Uterus (tissue), 4 donors: ENCODE results near the gene CRY2. TPM values are rescaled to one million over a fixed set of nuclear protein-coding genes. Genes with fewer than 3 reads are reported as not detected.
A peak's percentile ranks its signal among the peaks of the same experiment; 100 is the strongest.

Source experiments
- DNase-seq, 2 donors: peaks; one replicate each; pipeline ENCODE4 v3.0.0-alpha.2; 2019 to 2020
- H3K27ac ChIP-seq, 2 donors: fragments of 200-600 bp; sonication (generic); 1 replicate in 1 of 2; 2 replicates in 1 of 2; pipeline ENCODE4 v1.5.1; 2016 to 2018
- H3K27me3 ChIP-seq, 2 donors: fragments of 200-600 bp; sonication (generic); one replicate each; pipeline ENCODE4 v1.5.1; 2018 to 2019; ENCODE audit warnings: control low read depth in 1 of 2
- H3K36me3 ChIP-seq, 2 donors: fragments of 200-600 bp; sonication (generic); one replicate each; pipeline ENCODE4 v1.5.1; 2019; ENCODE audit warnings: control low read depth in 1 of 2
- H3K4me1 ChIP-seq, 2 donors: fragments of 200-600 bp; sonication (generic); one replicate each; pipeline ENCODE4 v1.5.1; 2018 to 2019; ENCODE audit warnings: control low read depth in 1 of 2
- H3K4me3 ChIP-seq, 2 donors: fragments of 200-600 bp; sonication (generic); 1 replicate in 1 of 2; 2 replicates in 1 of 2; pipeline ENCODE4 v1.5.1; 2018 to 2019; ENCODE audit warnings: mild to moderate bottlenecking in 1 of 2
- H3K9me3 ChIP-seq, 2 donors: fragments of 200-600 bp; sonication (generic); one replicate each; pipeline ENCODE4 v1.5.1; 2019; ENCODE audit warnings: control low read depth in 1 of 2
- POLR2A ChIP-seq, 2 donors: fragments of 450-650 bp; IDR thresholded peaks; one replicate each; pipeline ENCODE4 v1.6.1; 2016; ENCODE audit warnings: antibody characterized with exemption in 2 of 2, mild to moderate bottlenecking in 1 of 2, moderate library complexity in 1 of 2
- intact Hi-C: fragments of 100-400 bp; cut with DNase I; formaldehyde crosslinking; loops from one replicate; pipeline ENCODE4 v1.15.1; 2023; ENCODE audit warnings: low total_unique reads
- total RNA-seq, 4 donors: library from RNA; depleted of rRNA in 3 of 4; stranded (reverse); fragments of >200 nt in 3 of 4; gene quantifications; one replicate each; pipeline versions ENCODE4 v1.1.0 to v1.2.4, GENCODE V29; 2014 to 2023
- TF ChIP-seq, protein P1 (sequence below), 4 experiments: fragments of 200-600 bp in 2 of 4; fragments of 450-650 bp in 2 of 4; sonication (generic) in 2 of 4; IDR thresholded peaks; one replicate each; pipeline ENCODE4 v1.5.1; 2016 to 2019; ENCODE audit warnings: antibody characterized with exemption in 4 of 4, mild to moderate bottlenecking in 2 of 4, moderate library complexity in 1 of 4
- donor health status: DM: yes; HTN: yes; CAD: no.

Gene CRY2
- total RNA-seq, 4 donors from 2014 or later = 22.1 to 91.8 (median 61.0) TPM

DNA sequence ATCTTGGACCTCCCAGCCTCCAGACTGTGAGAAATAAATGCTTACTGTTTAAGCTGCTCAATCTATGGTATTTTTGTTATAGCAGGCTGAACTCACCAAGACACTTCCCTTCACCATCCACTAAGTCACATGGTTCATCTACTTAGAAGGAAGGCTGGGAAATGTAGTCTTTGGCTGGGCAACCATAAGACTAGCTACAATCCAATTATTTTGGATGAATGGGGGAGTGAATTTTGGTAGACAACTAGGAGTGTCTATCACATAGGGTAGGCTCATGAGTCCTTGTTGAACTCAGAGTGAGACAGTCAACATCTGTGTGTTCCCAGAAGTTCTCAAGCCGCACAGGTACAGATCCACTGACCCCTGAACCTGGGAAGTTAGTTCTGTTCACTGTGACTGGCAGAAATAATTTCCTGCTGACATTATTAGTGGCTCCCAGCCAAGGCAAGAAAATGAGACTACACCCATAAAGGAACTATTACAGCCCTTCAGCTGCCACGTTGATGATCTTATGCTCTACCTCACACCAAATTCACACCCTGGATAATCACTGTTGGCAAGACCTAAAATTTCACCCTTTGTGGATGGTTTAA, 45.5 kb upstream of the CRY2 start:
- H3K27me3 ChIP-seq = no peaks in the 10 kb centered on the region
- no peak overlapping the region for H3K27ac ChIP-seq
- intact Hi-C loops = no loop called here
- no peak for DNase-seq
- H3K36me3 ChIP-seq = no peaks in the 10 kb centered on the region
- H3K4me3 ChIP-seq = no peak overlapping the region
- H3K9me3 ChIP-seq = no peaks in the 10 kb centered on the region
- TF ChIP-seq, protein P1, sequence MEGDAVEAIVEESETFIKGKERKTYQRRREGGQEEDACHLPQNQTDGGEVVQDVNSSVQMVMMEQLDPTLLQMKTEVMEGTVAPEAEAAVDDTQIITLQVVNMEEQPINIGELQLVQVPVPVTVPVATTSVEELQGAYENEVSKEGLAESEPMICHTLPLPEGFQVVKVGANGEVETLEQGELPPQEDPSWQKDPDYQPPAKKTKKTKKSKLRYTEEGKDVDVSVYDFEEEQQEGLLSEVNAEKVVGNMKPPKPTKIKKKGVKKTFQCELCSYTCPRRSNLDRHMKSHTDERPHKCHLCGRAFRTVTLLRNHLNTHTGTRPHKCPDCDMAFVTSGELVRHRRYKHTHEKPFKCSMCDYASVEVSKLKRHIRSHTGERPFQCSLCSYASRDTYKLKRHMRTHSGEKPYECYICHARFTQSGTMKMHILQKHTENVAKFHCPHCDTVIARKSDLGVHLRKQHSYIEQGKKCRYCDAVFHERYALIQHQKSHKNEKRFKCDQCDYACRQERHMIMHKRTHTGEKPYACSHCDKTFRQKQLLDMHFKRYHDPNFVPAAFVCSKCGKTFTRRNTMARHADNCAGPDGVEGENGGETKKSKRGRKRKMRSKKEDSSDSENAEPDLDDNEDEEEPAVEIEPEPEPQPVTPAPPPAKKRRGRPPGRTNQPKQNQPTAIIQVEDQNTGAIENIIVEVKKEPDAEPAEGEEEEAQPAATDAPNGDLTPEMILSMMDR (IDR thresholded peaks at IDR 0.05) = no peak
- no peak for TF ChIP-seq POLR2A (IDR thresholded peaks at IDR 0.05)
- H3K4me1 ChIP-seq = peaks cover 0 to 12% of the 10 kb centered on the region in 2 donors

DNA sequence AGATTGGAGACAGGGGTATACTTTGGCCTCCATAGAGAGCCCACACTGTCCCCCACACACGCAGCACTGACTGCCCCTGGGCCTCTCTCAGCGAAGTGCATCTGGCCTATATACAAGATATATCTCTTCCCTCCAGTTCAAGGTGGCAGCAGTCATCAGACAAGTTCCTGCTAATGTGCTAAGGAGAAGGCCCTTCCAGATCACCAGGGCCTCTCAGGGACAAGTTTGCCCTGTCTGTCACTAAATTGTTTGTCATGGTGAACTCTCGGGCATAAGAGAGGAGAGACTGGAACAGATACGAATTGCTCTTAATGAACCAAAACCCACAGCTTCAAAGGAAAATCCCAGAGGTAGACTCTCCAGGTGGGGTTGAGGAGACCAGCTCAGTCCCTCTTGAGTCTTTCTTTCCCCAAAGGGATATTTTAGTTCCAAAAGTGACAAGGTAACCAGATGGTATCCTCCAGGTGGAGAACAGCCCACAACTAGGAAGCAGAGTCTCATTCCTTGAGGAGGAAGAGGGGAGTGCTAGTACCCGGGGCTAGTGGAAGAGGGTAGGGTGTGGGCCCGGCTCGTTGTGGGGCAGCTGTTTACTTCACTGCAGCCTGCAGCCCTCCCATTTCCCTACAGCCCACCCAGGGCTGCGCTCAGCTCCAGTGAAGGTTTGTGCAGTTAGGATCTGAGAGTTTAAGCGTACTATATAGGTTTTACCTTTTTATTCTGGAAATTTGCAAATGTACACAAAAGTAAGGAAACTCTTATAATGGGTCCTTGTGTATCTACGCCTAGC, 44.6 kb upstream of the CRY2 start:
- no peak for DNase-seq
- H3K4me3 ChIP-seq = no peak overlapping the region
- TF ChIP-seq POLR2A (IDR thresholded peaks at IDR 0.05) = no peak
- TF ChIP-seq, protein P1 (IDR thresholded peaks at IDR 0.05) = no peak
- no peaks in the 10 kb centered on the region for H3K36me3 ChIP-seq
- H3K27me3 ChIP-seq = no peaks in the 10 kb centered on the region
- intact Hi-C loops = no loop called here
- H3K4me1 ChIP-seq = peaks cover 0 to 18% of the 10 kb centered on the region in 2 donors
- no peak overlapping the region for H3K27ac ChIP-seq
- no peaks in the 10 kb centered on the region for H3K9me3 ChIP-seq

DNA sequence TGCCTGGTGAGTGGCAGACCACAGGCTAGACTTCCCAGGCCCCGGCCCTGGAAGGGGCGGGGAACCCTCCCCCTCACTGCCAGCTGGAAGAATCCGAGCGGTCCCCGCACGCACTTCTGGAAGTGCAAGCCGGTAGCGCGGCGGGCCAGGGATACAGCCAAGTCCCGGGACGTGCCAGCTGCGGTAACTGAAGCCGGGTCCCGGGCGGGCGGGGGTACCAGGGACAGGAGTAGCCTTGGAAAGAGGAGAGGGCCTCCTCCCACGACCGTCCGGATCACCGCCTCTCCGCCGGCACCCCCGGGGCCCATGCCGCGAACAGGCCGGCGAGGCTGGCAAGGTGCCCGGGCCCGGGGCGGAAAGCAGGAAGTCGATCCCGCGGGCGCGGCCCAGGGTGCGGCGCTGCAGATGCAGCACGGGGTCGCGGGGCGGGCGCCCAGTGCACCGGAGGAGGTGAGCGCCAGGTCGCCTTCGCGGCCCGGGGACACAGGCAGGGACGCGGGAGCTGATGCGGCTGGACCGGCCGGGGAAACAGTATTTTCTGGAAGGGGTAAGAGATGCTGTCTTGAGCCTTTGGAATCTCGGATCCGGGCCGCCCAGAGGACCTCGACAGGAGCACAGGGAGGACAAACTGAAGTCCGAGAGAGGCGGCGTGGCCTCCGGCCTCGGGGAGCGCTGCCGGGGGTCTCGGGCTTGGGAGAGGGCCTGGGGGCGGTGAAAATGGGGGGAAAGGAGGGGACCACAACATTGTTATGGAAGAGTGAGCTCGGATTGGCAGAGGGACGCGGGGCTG, 43.1 kb upstream of the CRY2 start:
- Histone ChIP-seq H3K36me3 (no peaks in the 10 kb centered on the region), H3K4me1 (peaks cover 0 to 18% of the 10 kb centered on the region in 2 donors), H3K9me3 (no peaks in the 10 kb centered on the region), H3K27me3 (no peaks in the 10 kb centered on the region), H3K4me3 (peak overlapping the region; percentile 66 to 84), H3K27ac (peak overlapping the region; percentile 83 to 91)
- intact Hi-C loops = no loop called here
- no peak for TF ChIP-seq POLR2A (IDR thresholded peaks at IDR 0.05)
- TF ChIP-seq, protein P1 (IDR thresholded peaks at IDR 0.05) = no peak
- DNase-seq = peak; percentile 76 to 77

DNA sequence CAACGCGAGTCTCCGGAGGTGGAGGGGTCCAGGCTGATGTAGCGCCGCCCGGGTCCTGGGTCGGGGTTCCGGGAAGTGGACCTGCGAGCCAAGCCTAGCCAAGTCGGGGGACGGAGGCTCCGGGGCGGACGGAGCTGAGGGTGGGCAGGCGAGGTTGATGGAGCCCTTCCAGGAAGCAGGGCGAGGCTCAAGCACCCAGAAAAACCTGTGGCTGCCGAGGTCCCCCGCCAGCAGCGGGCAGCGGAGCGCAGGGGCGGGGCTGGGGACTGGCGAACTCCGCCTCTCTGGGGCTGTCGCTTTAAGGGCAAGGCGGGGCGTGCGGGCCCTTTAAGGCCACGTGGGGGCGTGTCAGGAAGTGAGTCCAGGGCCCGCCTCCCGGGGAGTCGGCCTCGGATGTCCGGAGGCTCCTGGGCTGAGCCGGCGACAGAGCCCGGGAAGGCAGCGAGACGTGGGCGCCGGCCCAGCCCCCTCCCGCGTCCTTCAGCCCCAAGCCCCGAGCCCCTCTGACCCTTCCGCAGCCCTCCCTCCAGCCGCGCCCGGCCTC, 42.4 kb upstream of the CRY2 start, which contains the start of gene SLC35C1:
Gene SLC35C1, plus strand, starts transcription at position 389 of the 544 bp plus-strand sequence. CDS start 653 bp downstream, outside the sequence.
- H3K27ac ChIP-seq = peak within 1 kb of the TSS; percentile 83 to 91
- H3K36me3 ChIP-seq = no peaks in the 10 kb centered on the region
- intact Hi-C loops = no loop called here
- no peaks in the 10 kb centered on the region for H3K27me3 ChIP-seq
- peak; percentile 90 to 91 for TF ChIP-seq POLR2A (IDR thresholded peaks at IDR 0.05)
- TF ChIP-seq, protein P1 (IDR thresholded peaks at IDR 0.05) = peak in 3 of 4 experiments; percentile 14 to 31 (median 21)
- DNase-seq = peak; percentile 96 to 97
- H3K9me3 ChIP-seq = no peaks in the 10 kb centered on the region
- H3K4me3 ChIP-seq = peak within 1 kb of the TSS; percentile 66 to 84
- H3K4me1 ChIP-seq = peaks cover 0 to 18% of the 10 kb centered on the region in 2 donors
